Astrocyte (in vitro differentiated cells and primary cell): ENCODE measurements around the gene NAALADL2. TPM values are rescaled to one million over a fixed set of nuclear protein-coding genes. Genes with fewer than 3 reads are reported as not detected.

ENCODE experiments used
- DNase-seq: peaks from one replicate; pipeline ENCODE4 v3.0.0-alpha.2; 2010; ENCODE audit warnings: low read depth
- FAIRE-seq: peaks from 2 replicates; lab custom pipeline; 2011; peaks lifted over from hg19 to GRCh38; lab: Jason Lieb, UNC
- H2AFZ ChIP-seq: 2 replicates; pipeline ENCODE4 v1.6.0; 2012; ENCODE audit warnings: low read depth, low read length, inconsistent platforms
- H3K27ac ChIP-seq: 2 replicates; pipeline ENCODE4 v1.5.1; 2011; ENCODE audit warnings: low read depth, low read length, inconsistent platforms
- H3K27me3 ChIP-seq: 2 replicates; pipeline ENCODE4 v1.6.0; 2011; ENCODE audit warnings: low read length, inconsistent platforms; ENCODE audit not compliant: insufficient read depth
- H3K36me3 ChIP-seq: 2 replicates; pipeline ENCODE4 v1.5.1; 2011; ENCODE audit warnings: low read length, inconsistent platforms; ENCODE audit not compliant: insufficient read depth
- H3K4me1 ChIP-seq: 2 replicates; pipeline ENCODE4 v1.5.1; 2011; ENCODE audit warnings: low read length, inconsistent platforms; ENCODE audit not compliant: insufficient read depth
- H3K4me2 ChIP-seq: 2 replicates; pipeline ENCODE4 v1.6.0; 2012; ENCODE audit warnings: low read length, inconsistent platforms
- H3K4me3 ChIP-seq: 2 replicates; pipeline ENCODE4 v1.5.1; 2011; ENCODE audit warnings: low read depth, mild to moderate bottlenecking, low read length, inconsistent platforms; ENCODE audit not compliant: insufficient read depth
- H3K79me2 ChIP-seq: 2 replicates; pipeline ENCODE4 v1.6.0; 2012; ENCODE audit warnings: mild to moderate bottlenecking, low read length, inconsistent platforms; ENCODE audit not compliant: insufficient read depth
- H3K9ac ChIP-seq: 2 replicates; pipeline ENCODE4 v1.6.0; 2012; ENCODE audit warnings: mild to moderate bottlenecking, low read length, inconsistent platforms
- H3K9me3 ChIP-seq: 2 replicates; pipeline ENCODE4 v1.5.1; 2012; ENCODE audit warnings: low read depth, mild to moderate bottlenecking, low read length, inconsistent platforms; ENCODE audit not compliant: insufficient read depth
- H4K20me1 ChIP-seq: 2 replicates; pipeline ENCODE4 v1.6.0; 2012; ENCODE audit warnings: low read length, inconsistent platforms; ENCODE audit not compliant: insufficient read depth
- H3K27ac Mint-ChIP-seq: one replicate; pipeline ENCODE4 v1.8.0; 2021; ENCODE audit warnings: mild to moderate bottlenecking, mixed read lengths; ENCODE audit not compliant: unreplicated experiment
- H3K27me3 Mint-ChIP-seq: one replicate; pipeline ENCODE4 v1.8.0; 2021; ENCODE audit warnings: low read depth, mixed read lengths; ENCODE audit not compliant: unreplicated experiment
- H3K36me3 Mint-ChIP-seq: one replicate; pipeline ENCODE4 v1.8.0; 2021; ENCODE audit warnings: low read depth, mixed read lengths; ENCODE audit not compliant: unreplicated experiment
- H3K4me1 Mint-ChIP-seq: one replicate; pipeline ENCODE4 v1.8.0; 2021; ENCODE audit warnings: low read depth, mixed read lengths; ENCODE audit not compliant: unreplicated experiment
- H3K4me3 Mint-ChIP-seq: one replicate; pipeline ENCODE4 v1.8.0; 2021; ENCODE audit warnings: mild to moderate bottlenecking, moderate library complexity, mixed read lengths; ENCODE audit not compliant: unreplicated experiment
- H3K9me3 Mint-ChIP-seq: one replicate; pipeline ENCODE4 v1.8.0; 2021; ENCODE audit warnings: mild to moderate bottlenecking, mixed read lengths; ENCODE audit not compliant: unreplicated experiment
- CTCF ChIP-seq: IDR thresholded peaks from 2 replicates; pipeline ENCODE4 v1.5.1; 2011; ENCODE audit warnings: low read depth, mild to moderate bottlenecking, inconsistent platforms, low read length, moderate library complexity; ENCODE audit not compliant: insufficient read depth
- EZH2 ChIP-seq: IDR thresholded peaks from 2 replicates; pipeline ENCODE4 v1.6.1; 2012; ENCODE audit warnings: mild to moderate bottlenecking, low read length, inconsistent platforms; ENCODE audit not compliant: insufficient read depth
- total RNA-seq: library from RNA; stranded (reverse); gene quantifications from 2 replicates; pipeline ENCODE4 v1.2.1, GENCODE V29; 2021

NAALADL2 gene
- total RNA-seq, 1 donor from 2014 or later = 2.7 TPM

GRCh38 chr3:175571096-175571495 lies 712.0 kb downstream of the NAALADL2 start:
- H3K9ac ChIP-seq = no peak overlapping the region
- H3K9me3 Mint-ChIP-seq = no peaks in the 10 kb centered on the region
- H3K4me1 ChIP-seq = no peaks in the 10 kb centered on the region
- H3K27me3 ChIP-seq = no peaks in the 10 kb centered on the region
- H3K27ac Mint-ChIP-seq = no peak overlapping the region
- no peak overlapping the region for H3K4me2 ChIP-seq
- DNase-seq (no peak), FAIRE-seq (no peak)
- TF ChIP-seq EZH2 = no peak
- no peak for TF ChIP-seq CTCF
- H3K27ac ChIP-seq = no peak overlapping the region
- H3K79me2 ChIP-seq = no peaks in the 10 kb centered on the region
- no peak overlapping the region for H3K4me3 ChIP-seq
- H3K9me3 ChIP-seq = no peaks in the 10 kb centered on the region
- H3K4me1 Mint-ChIP-seq = no peaks in the 10 kb centered on the region
- H3K36me3 Mint-ChIP-seq = no peaks in the 10 kb centered on the region
- no peaks in the 10 kb centered on the region for H3K36me3 ChIP-seq
- no peaks in the 10 kb centered on the region for H4K20me1 ChIP-seq
- H2AFZ ChIP-seq = no peak overlapping the region
- no peaks in the 10 kb centered on the region for H3K27me3 Mint-ChIP-seq
- no peak overlapping the region for H3K4me3 Mint-ChIP-seq

- TF ChIP-seq CTCF (no peak), EZH2 (no peak)
- no peak overlapping the region for H3K27ac Mint-ChIP-seq
- Histone ChIP-seq H3K4me2 (no peak overlapping the region), H3K36me3 (no peaks in the 10 kb centered on the region), H3K27ac (no peak overlapping the region), H3K79me2 (no peaks in the 10 kb centered on the region), H3K27me3 (no peaks in the 10 kb centered on the region), H3K9ac (no peak overlapping the region), H2AFZ (no peak overlapping the region), H3K9me3 (no peaks in the 10 kb centered on the region), H3K4me1 (no peaks in the 10 kb centered on the region), H4K20me1 (no peaks in the 10 kb centered on the region), H3K4me3 (no peak overlapping the region)
- H3K9me3 Mint-ChIP-seq = no peaks in the 10 kb centered on the region
- no peak for FAIRE-seq
- H3K4me3 Mint-ChIP-seq = no peak overlapping the region
- H3K27me3 Mint-ChIP-seq = no peaks in the 10 kb centered on the region
- no peaks in the 10 kb centered on the region for H3K4me1 Mint-ChIP-seq
- DNase-seq = no peak
- H3K36me3 Mint-ChIP-seq = no peaks in the 10 kb centered on the region
Measured at GRCh38 chr3:175573226-175573625, 714.1 kb downstream of the NAALADL2 start.

- H3K4me1 ChIP-seq = no peaks in the 10 kb centered on the region
- no peaks in the 10 kb centered on the region for H3K27me3 Mint-ChIP-seq
- H4K20me1 ChIP-seq = no peaks in the 10 kb centered on the region
- no peak overlapping the region for H3K27ac ChIP-seq
- no peak overlapping the region for H3K27ac Mint-ChIP-seq
- no peak overlapping the region for H3K9ac ChIP-seq
- no peaks in the 10 kb centered on the region for H3K9me3 Mint-ChIP-seq
- no peak overlapping the region for H3K4me3 Mint-ChIP-seq
- H2AFZ ChIP-seq = no peak overlapping the region
- H3K79me2 ChIP-seq = no peaks in the 10 kb centered on the region
- no peak for TF ChIP-seq EZH2
- TF ChIP-seq CTCF = no peak
- H3K4me3 ChIP-seq = no peak overlapping the region
- no peaks in the 10 kb centered on the region for H3K4me1 Mint-ChIP-seq
- DNase-seq (no peak), FAIRE-seq (no peak)
- H3K36me3 ChIP-seq = no peaks in the 10 kb centered on the region
- no peak overlapping the region for H3K4me2 ChIP-seq
- no peaks in the 10 kb centered on the region for H3K27me3 ChIP-seq
- H3K9me3 ChIP-seq = no peaks in the 10 kb centered on the region
- H3K36me3 Mint-ChIP-seq = no peaks in the 10 kb centered on the region
Measured at GRCh38 chr3:175580318-175580717, 721.2 kb downstream of the NAALADL2 start.
